H9 (cell line): Measurements from ENCODE around the gene CDH4. TPM values are rescaled to one million over a fixed set of nuclear protein-coding genes. Genes with fewer than 3 reads are reported as not detected.

Experiments used
- DNase-seq: peaks from one replicate; pipeline ENCODE4 v3.0.0-alpha.2; 2017
- H2AFZ ChIP-seq: one replicate; pipeline ENCODE4 v1.6.1; 2013; ENCODE audit warnings: mild to moderate bottlenecking, low read length, control low read depth, moderate library complexity
- H2AK5ac ChIP-seq: 2 replicates; pipeline ENCODE4 v1.6.1; 2013; ENCODE audit warnings: low read length, control low read depth, mixed read lengths; ENCODE audit not compliant: insufficient read length
- H2BK120ac ChIP-seq: one replicate; pipeline ENCODE4 v1.6.1; 2013; ENCODE audit warnings: low read depth, mild to moderate bottlenecking, low read length, control low read depth, inconsistent platforms; ENCODE audit not compliant: poor library complexity, severe bottlenecking
- H2BK12ac ChIP-seq: 2 replicates; pipeline ENCODE4 v1.6.1; 2013; ENCODE audit warnings: low read length, control low read depth, mixed read lengths, low read depth; ENCODE audit not compliant: insufficient read length
- H2BK15ac ChIP-seq: 2 replicates; pipeline ENCODE4 v1.6.1; 2013; ENCODE audit warnings: low read depth, low read length, control low read depth
- H2BK20ac ChIP-seq: one replicate; pipeline ENCODE4 v1.6.1; 2013; ENCODE audit warnings: low read depth, mild to moderate bottlenecking, low read length, control low read depth, inconsistent platforms; ENCODE audit not compliant: poor library complexity, severe bottlenecking
- H2BK5ac ChIP-seq: 2 replicates; pipeline ENCODE4 v1.6.1; 2013; ENCODE audit warnings: low read length, control low read depth, mixed read lengths; ENCODE audit not compliant: insufficient read length
- H3K14ac ChIP-seq: 2 replicates; pipeline ENCODE4 v1.6.1; 2013; ENCODE audit warnings: low read length, control low read depth; ENCODE audit not compliant: insufficient read depth
- H3K18ac ChIP-seq: 2 replicates; pipeline ENCODE4 v1.6.1; 2013; ENCODE audit warnings: low read depth, mild to moderate bottlenecking, mixed read lengths, low read length, control low read depth; ENCODE audit not compliant: insufficient read length
- H3K23ac ChIP-seq: 2 replicates; pipeline ENCODE4 v1.6.1; 2013; ENCODE audit warnings: low read length, control low read depth, mixed read lengths, low read depth; ENCODE audit not compliant: insufficient read length
- H3K23me2 ChIP-seq: 2 replicates; pipeline ENCODE4 v1.6.1; 2013; ENCODE audit warnings: low read depth, mild to moderate bottlenecking, mixed read lengths, low read length, control low read depth; ENCODE audit not compliant: insufficient read length, poor library complexity, severe bottlenecking
- H3K27ac ChIP-seq: 2 replicates; pipeline ENCODE4 v1.5.1; 2013; ENCODE audit warnings: low read length, control low read depth, mixed read lengths, low read depth; ENCODE audit not compliant: insufficient read length
- H3K27me3 ChIP-seq: 2 replicates; pipeline ENCODE4 v1.6.1; 2013; ENCODE audit warnings: low read length, control low read depth, inconsistent platforms; ENCODE audit not compliant: insufficient read depth
- H3K4ac ChIP-seq: 2 replicates; pipeline ENCODE4 v1.6.1; 2013; ENCODE audit warnings: low read depth, mild to moderate bottlenecking, control low read depth, inconsistent platforms, low read length, moderate library complexity
- H3K4me1 ChIP-seq: 2 replicates; pipeline ENCODE4 v1.6.1; 2013; ENCODE audit warnings: low read length, control low read depth, inconsistent platforms; ENCODE audit not compliant: insufficient read depth
- H3K4me2 ChIP-seq: 2 replicates; pipeline ENCODE4 v1.6.1; 2013; ENCODE audit warnings: low read length, control low read depth, mixed read lengths; ENCODE audit not compliant: insufficient read length, insufficient read depth
- H3K56ac ChIP-seq: 2 replicates; pipeline ENCODE4 v1.6.1; 2013; ENCODE audit warnings: low read depth, mild to moderate bottlenecking, mixed read lengths, low read length, control low read depth; ENCODE audit not compliant: insufficient read length
- H3K79me1 ChIP-seq: 2 replicates; pipeline ENCODE4 v1.6.1; 2013; ENCODE audit warnings: low read depth, mild to moderate bottlenecking, moderate library complexity, low read length, control low read depth, inconsistent platforms; ENCODE audit not compliant: insufficient read depth, poor library complexity, severe bottlenecking
- H3K79me2 ChIP-seq: 2 replicates; pipeline ENCODE4 v1.6.1; 2013; ENCODE audit warnings: low read length, control low read depth, inconsistent platforms; ENCODE audit not compliant: insufficient read depth
- H3K9ac ChIP-seq: 2 replicates; pipeline ENCODE4 v1.6.1; 2013; ENCODE audit warnings: low read length, control low read depth, mixed read lengths; ENCODE audit not compliant: insufficient read length; ENCODE audit errors: extremely low read depth
- H3K9me3 ChIP-seq: one replicate; pipeline ENCODE4 v1.6.1; 2013; ENCODE audit warnings: low read depth, low read length, inconsistent platforms; ENCODE audit not compliant: control insufficient read depth
- H3T11ph ChIP-seq: one replicate; pipeline ENCODE4 v1.6.1; 2013; ENCODE audit warnings: mild to moderate bottlenecking, low read length, control low read depth, inconsistent platforms
- H4K20me1 ChIP-seq: one replicate; pipeline ENCODE4 v1.6.1; 2013; ENCODE audit not compliant: control insufficient read depth, insufficient read length, insufficient read depth
- H4K5ac ChIP-seq: 2 replicates; pipeline ENCODE4 v1.6.1; 2013; ENCODE audit warnings: low read depth, mild to moderate bottlenecking, mixed read lengths, low read length, control low read depth; ENCODE audit not compliant: insufficient read length
- H4K8ac ChIP-seq: replicated peaks from 2 replicates; pipeline ENCODE4 v1.6.1; 2013; ENCODE audit warnings: low read length, control low read depth, mixed read lengths, low read depth; ENCODE audit not compliant: insufficient read length
- H4K91ac ChIP-seq: 2 replicates; pipeline ENCODE4 v1.6.1; 2013; ENCODE audit warnings: low read depth, mild to moderate bottlenecking, moderate library complexity, mixed read lengths, low read length, control low read depth; ENCODE audit not compliant: insufficient read length
- H3K27ac Mint-ChIP-seq, 3 experiments: 2 replicates in 2 of 3; 3 replicates in 1 of 3; pipeline ENCODE4 v1.8.0; 2020 to 2021; ENCODE audit warnings: mixed read lengths in 3 of 3, mild to moderate bottlenecking in 1 of 3, moderate library complexity in 1 of 3
- H3K27me3 Mint-ChIP-seq: 2 replicates; pipeline ENCODE4 v1.8.0; 2021; ENCODE audit warnings: low read depth, mild to moderate bottlenecking, moderate library complexity, mixed read lengths
- H3K36me3 Mint-ChIP-seq, 3 experiments: 2 replicates in 2 of 3; 3 replicates in 1 of 3; pipeline ENCODE4 v1.8.0; 2020 to 2021; ENCODE audit warnings: low read depth in 3 of 3, mixed read lengths in 3 of 3; ENCODE audit not compliant: insufficient read depth in 1 of 3
- H3K4me1 Mint-ChIP-seq, 2 experiments: 2 replicates each; pipeline ENCODE4 v1.8.0; 2020; ENCODE audit warnings: mixed read lengths in 2 of 2
- H3K4me3 Mint-ChIP-seq, 2 experiments: 2 replicates in 1 of 2; 3 replicates in 1 of 2; pipeline ENCODE4 v1.8.0; 2020 to 2021; ENCODE audit warnings: mild to moderate bottlenecking in 2 of 2, mixed read lengths in 2 of 2, moderate library complexity in 1 of 2
- H3K9me3 Mint-ChIP-seq, 2 experiments: 2 replicates in 1 of 2; 3 replicates in 1 of 2; pipeline ENCODE4 v1.8.0; 2020; ENCODE audit warnings: mild to moderate bottlenecking in 2 of 2, mixed read lengths in 2 of 2, moderate library complexity in 1 of 2
- WGBS: extraction: QIAGEN DNeasy Blood & Tissue Kit; methylation state at CpG from one replicate; pipeline ENCODE4 v1.1.7; 2013; ENCODE audit warnings: missing lambda C conversion rate, low lambda C conversion rate, mixed read lengths; ENCODE audit not compliant: insufficient read length; ENCODE audit errors: extremely low coverage; 5-methylcytosine and 5-hydroxymethylcytosine counted together
- total RNA-seq: library from RNA; stranded (reverse); gene quantifications from 2 replicates; pipeline ENCODE4 v1.2.1, GENCODE V29; 2021
- TF ChIP-seq, protein P1 (sequence below): fragments of 200-600 bp; sonication (generic); conservative IDR thresholded peaks from 3 replicates; pipeline ENCODE4 v1.8.0; 2021; ENCODE audit warnings: antibody characterized with exemption, mild to moderate bottlenecking

The CDH4 gene
- total RNA-seq, 1 experiment from 2014 or later = 3.0 TPM

- no peak overlapping the region for H3K4me2 ChIP-seq
- no peak overlapping the region for H2BK120ac ChIP-seq
- H3K9ac ChIP-seq = no peak overlapping the region
- no peak overlapping the region for H3K23ac ChIP-seq
- no peaks in the 10 kb centered on the region for H3K9me3 Mint-ChIP-seq
- H2AFZ ChIP-seq = no peak overlapping the region
- no peak overlapping the region for H3K14ac ChIP-seq
- TF ChIP-seq, protein P1, sequence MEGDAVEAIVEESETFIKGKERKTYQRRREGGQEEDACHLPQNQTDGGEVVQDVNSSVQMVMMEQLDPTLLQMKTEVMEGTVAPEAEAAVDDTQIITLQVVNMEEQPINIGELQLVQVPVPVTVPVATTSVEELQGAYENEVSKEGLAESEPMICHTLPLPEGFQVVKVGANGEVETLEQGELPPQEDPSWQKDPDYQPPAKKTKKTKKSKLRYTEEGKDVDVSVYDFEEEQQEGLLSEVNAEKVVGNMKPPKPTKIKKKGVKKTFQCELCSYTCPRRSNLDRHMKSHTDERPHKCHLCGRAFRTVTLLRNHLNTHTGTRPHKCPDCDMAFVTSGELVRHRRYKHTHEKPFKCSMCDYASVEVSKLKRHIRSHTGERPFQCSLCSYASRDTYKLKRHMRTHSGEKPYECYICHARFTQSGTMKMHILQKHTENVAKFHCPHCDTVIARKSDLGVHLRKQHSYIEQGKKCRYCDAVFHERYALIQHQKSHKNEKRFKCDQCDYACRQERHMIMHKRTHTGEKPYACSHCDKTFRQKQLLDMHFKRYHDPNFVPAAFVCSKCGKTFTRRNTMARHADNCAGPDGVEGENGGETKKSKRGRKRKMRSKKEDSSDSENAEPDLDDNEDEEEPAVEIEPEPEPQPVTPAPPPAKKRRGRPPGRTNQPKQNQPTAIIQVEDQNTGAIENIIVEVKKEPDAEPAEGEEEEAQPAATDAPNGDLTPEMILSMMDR = no peak
- peaks cover 4 to 14% of the 10 kb centered on the region in 2 experiments for H3K4me1 Mint-ChIP-seq
- H3K56ac ChIP-seq = no peak overlapping the region
- H2BK20ac ChIP-seq = no peak overlapping the region
- H3K9me3 ChIP-seq = no peaks in the 10 kb centered on the region
- no peaks in the 10 kb centered on the region for H3K23me2 ChIP-seq
- no peak overlapping the region for H2BK12ac ChIP-seq
- no peak overlapping the region for H3K18ac ChIP-seq
- H3K36me3 Mint-ChIP-seq = no peaks in the 10 kb centered on the region; a peak in 1 of 7 replicates
- H3K79me2 ChIP-seq = no peaks in the 10 kb centered on the region
- H3K27me3 ChIP-seq = peaks cover 4% of the 10 kb centered on the region; the same call in 1 of the 2 replicates
- H3T11ph ChIP-seq = no peak overlapping the region
- no peak overlapping the region; a peak in 1 of 7 replicates for H3K27ac Mint-ChIP-seq
- WGBS = no CpG with 5 or more reads among the region's 5 CpGs
- H4K5ac ChIP-seq = no peak overlapping the region
- no peak overlapping the region for H2BK15ac ChIP-seq
- H4K8ac ChIP-seq = no peak overlapping the region
- H3K27ac ChIP-seq = no peak overlapping the region
- no peaks in the 10 kb centered on the region for H3K4me1 ChIP-seq
- peaks cover 35% of the 10 kb centered on the region for H3K27me3 Mint-ChIP-seq
- no peak overlapping the region for H2BK5ac ChIP-seq
- H3K79me1 ChIP-seq = no peaks in the 10 kb centered on the region
- no peak for DNase-seq
- H3K4ac ChIP-seq = no peak overlapping the region
- no peak overlapping the region for H4K91ac ChIP-seq
- no peak overlapping the region for H2AK5ac ChIP-seq
- H3K4me3 Mint-ChIP-seq = no peak overlapping the region
- H4K20me1 ChIP-seq = no peaks in the 10 kb centered on the region
These were observed 378.3 kb downstream of the CDH4 start for GRCh38 chr20:61630391-61630650.
